Mucosa of descending colon (tissue), 3 donors: ENCODE measurements around the gene COP1. TPM values are rescaled to one million over a fixed set of nuclear protein-coding genes. Genes with fewer than 3 reads are reported as not detected.
"Not testable (repeated sequence)": the region's sequence is repeated elsewhere in the genome, so short reads cannot be mapped to it uniquely, and the experiment has no call there.

Experiments used
- ATAC-seq: fragments of 200-7000 bp; cut with Tn5 transposase; one replicate; pipeline ENCODE4 v1.9.1; 2020; ENCODE audit warnings: mild to moderate bottlenecking, moderate library complexity
- DNase-seq, 3 donors: peaks; one replicate each; pipeline ENCODE4 v3.0.0-alpha.2; 2020
- H3K36me3 ChIP-seq: fragments of 200-600 bp; one replicate; pipeline ENCODE4 v1.8.0; 2021; ENCODE audit warnings: low read depth, mild to moderate bottlenecking
- H3K4me1 ChIP-seq: fragments of 200-600 bp; one replicate; pipeline ENCODE4 v1.8.0; 2021; ENCODE audit warnings: low read depth, mild to moderate bottlenecking
- H3K4me3 ChIP-seq: fragments of 200-600 bp; one replicate; pipeline ENCODE4 v1.8.0; 2021; ENCODE audit warnings: mild to moderate bottlenecking
- H3K9me3 ChIP-seq: fragments of 200-600 bp; one replicate; pipeline ENCODE4 v1.8.0; 2021; ENCODE audit warnings: mild to moderate bottlenecking
- intact Hi-C, 2 donors: fragments of 100-400 bp; cut with DNase I in 1 of 2; cut with micrococcal nuclease in 1 of 2; formaldehyde crosslinking; loops; one replicate each; pipeline versions ENCODE4 v1.11.0 to v1.11.1; 2022; cut with DNase I, micrococcal nuclease
- long read RNA-seq, 2 donors: library from polyadenylated mRNA; unstranded; transcript quantifications; one replicate each; pipeline ENCODE4 v2.0.0, GENCODE V29; 2019 to 2021
- total RNA-seq, 3 donors: library from RNA; stranded (reverse); fragmentation: NEBNext Ultra II Directional in 2 of 3; extraction: Animal tissue kit (Norgen Biotek cat#: 25700) in 2 of 3; gene quantifications; one replicate each; pipeline versions ENCODE4 v1.2.1 to v1.2.4, GENCODE V29; 2021 to 2023
- TF ChIP-seq, protein P1 (sequence below): fragments of 200-600 bp; IDR thresholded peaks from one replicate; pipeline ENCODE4 v1.8.0; 2022; ENCODE audit warnings: antibody characterized with exemption, mild to moderate bottlenecking
- donor health status: DM: no; HTN: no; CAD: no; lungs with moderate emphysema.
- donor health status: DM: no; HTN: no; CAD: no.
- donor health status: DM: no; HTN: yes; CAD: no.

Gene COP1
- total RNA-seq = 10 to 100 TPM; 51.5 to 51.9 (median 51.9) TPM
- long read RNA-seq, donor 1, transcript COP1-204 (20 exons, 3,033 nt) = major isoform, 40 of 108 reads
- long read RNA-seq, donor 1, partial matches to known transcripts = 4 of 108 reads
- long read RNA-seq, donor 1, other reads (novel, unspliced or antisense) = 60 of 108 reads
- long read RNA-seq, donor 2, partial matches to known transcripts = 0 of 4 reads
- long read RNA-seq, donor 2, other reads (novel, unspliced or antisense) = 3 of 4 reads

DNA sequence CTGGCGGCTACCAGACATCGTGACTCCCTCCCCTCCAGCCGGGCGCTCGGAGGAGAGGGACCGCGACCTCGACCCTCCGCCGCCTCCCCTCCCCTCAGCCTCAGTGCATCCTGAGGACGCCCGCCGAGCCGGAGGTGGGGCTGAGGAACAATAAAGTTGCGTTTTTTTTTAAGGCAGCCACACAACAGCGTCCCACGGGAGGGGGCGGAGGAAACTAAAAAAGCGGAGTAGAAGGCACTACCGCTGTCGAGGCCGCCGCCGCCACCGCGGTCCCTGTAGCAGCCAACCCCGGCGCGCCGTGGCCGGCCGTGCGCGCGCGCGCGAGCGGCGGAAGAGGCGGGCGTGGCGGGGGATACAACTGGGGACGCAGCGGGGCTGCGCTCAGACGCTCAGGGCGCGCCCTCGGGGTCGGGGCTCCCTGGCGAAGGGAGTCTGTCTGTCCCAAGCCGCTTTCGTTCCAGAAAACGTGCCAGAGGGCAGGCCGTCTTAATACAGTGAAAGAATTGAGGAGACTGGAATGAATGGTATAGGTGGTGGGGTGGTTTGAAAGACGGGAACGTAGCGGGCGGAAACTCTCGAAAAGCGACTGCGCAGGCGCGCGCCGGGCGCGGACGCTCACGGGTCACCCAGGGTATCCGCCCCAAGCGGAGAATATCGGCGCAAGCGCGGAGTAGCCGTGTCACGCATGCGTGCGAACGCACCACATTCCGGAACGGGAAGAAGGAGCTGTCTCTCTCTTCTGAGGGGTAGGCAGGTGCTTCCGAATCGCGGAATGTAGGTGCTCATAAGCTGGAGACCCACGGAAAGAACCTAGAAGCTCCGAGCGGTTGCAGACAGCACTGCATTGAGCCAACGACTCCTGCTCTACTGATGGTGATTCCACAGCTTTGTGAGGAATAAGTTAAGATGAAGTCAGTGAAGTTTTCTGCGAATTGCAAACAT, at the start of gene COP1:
Gene COP1 (minus strand): TSS at position 326 of the 942 bp plus-strand sequence. CDS start 308 bp downstream, at position 18.
- ATAC-seq = peak; percentile 92
- DNase-seq = peak; percentile 98 to 99 (median 98)
- H3K4me1 ChIP-seq = peaks cover 18% of the 10 kb centered on the region
- peak within 1 kb of the TSS; percentile 79 for H3K4me3 ChIP-seq
- no peaks in the 10 kb centered on the region for H3K9me3 ChIP-seq
- TF ChIP-seq, protein P1, sequence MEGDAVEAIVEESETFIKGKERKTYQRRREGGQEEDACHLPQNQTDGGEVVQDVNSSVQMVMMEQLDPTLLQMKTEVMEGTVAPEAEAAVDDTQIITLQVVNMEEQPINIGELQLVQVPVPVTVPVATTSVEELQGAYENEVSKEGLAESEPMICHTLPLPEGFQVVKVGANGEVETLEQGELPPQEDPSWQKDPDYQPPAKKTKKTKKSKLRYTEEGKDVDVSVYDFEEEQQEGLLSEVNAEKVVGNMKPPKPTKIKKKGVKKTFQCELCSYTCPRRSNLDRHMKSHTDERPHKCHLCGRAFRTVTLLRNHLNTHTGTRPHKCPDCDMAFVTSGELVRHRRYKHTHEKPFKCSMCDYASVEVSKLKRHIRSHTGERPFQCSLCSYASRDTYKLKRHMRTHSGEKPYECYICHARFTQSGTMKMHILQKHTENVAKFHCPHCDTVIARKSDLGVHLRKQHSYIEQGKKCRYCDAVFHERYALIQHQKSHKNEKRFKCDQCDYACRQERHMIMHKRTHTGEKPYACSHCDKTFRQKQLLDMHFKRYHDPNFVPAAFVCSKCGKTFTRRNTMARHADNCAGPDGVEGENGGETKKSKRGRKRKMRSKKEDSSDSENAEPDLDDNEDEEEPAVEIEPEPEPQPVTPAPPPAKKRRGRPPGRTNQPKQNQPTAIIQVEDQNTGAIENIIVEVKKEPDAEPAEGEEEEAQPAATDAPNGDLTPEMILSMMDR = peak; percentile 8
- H3K36me3 ChIP-seq = no peaks in the 10 kb centered on the region
- intact Hi-C loops = no loop called here

DNA sequence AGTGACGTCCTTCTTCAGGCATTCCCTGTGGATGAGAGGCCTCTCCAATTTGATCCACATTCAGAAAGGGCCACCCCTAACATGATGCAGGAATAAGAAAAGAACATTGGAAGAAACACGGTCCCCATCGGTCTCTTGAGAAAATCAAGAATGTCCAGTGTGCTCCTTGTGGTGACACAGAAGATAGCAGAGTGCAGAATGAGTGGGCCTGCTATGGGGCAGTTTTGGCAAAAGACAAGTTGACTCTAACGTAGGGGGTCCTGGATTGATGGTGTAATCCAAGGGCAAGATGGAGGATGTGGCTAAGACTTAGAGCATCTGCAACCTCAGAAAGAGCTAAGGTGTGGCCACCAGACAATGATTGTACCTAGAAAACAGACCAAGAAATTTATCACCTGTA, 45.1 kb upstream of the COP1 start:
- H3K9me3 ChIP-seq = no peaks in the 10 kb centered on the region
- H3K4me1 ChIP-seq = no peaks in the 10 kb centered on the region
- TF ChIP-seq, protein P1 = no peak
- intact Hi-C loops = no loop called here
- no peaks in the 10 kb centered on the region for H3K36me3 ChIP-seq
- no peak for ATAC-seq
- no peak for DNase-seq
- no peak overlapping the region for H3K4me3 ChIP-seq

DNA sequence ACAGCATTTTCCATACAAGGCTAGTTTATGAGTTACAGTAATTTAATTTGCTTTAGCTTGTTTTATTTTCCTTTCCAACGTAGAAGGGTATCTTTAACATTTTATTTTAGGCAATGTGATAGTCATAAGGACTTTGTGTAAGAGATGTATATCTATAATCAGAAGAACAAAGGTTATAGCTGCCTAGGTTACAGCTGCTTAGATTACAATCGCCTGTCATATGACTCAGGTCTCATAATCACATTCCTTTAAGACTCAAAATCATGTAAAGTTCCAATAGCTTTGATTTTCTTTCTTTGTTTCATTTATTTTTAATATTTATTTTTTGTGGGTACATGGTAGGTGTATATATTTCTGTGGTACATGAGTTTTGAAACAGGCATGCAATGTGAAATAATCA, 37.8 kb upstream of the COP1 start:
- H3K4me1 ChIP-seq = no peaks in the 10 kb centered on the region
- TF ChIP-seq, protein P1 = no peak
- ATAC-seq = peak; percentile 29
- H3K36me3 ChIP-seq = no peaks in the 10 kb centered on the region
- DNase-seq = no peak
- no peak overlapping the region for H3K4me3 ChIP-seq
- intact Hi-C loops = loop anchor here in 1 of 2 donors (5.0 kb wide), 1 partner anchor 373 kb away; no protein-coding TSS in a partner anchor
- no peaks in the 10 kb centered on the region for H3K9me3 ChIP-seq

DNA sequence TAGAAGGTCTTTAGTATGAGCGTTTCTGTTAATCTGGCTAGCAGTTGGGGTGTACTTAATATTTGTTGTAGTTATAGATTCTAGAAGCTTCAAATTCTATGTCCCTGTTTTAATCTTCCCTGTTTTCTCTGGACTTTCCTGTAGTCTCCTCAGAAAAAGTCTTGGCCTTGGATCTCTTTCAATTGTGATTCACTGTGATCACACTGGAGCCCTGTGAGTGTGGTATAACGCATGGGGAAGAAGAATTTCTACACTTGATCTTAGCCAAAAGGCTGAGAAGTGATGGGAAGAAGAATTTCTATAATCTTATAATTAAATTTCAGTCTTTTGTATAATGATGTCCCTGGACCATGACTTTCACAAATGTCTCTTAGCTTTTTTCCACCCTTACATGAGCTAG, 36.7 kb upstream of the COP1 start:
- Histone ChIP-seq H3K4me3 (no peak overlapping the region), H3K36me3 (no peaks in the 10 kb centered on the region), H3K4me1 (no peaks in the 10 kb centered on the region), H3K9me3 (no peaks in the 10 kb centered on the region)
- TF ChIP-seq, protein P1 = no peak
- DNase-seq (no peak), ATAC-seq (no peak)
- intact Hi-C loops = loop anchor here in 1 of 2 donors (5.0 kb wide), 1 partner anchor 371 kb away; no protein-coding TSS in a partner anchor

DNA sequence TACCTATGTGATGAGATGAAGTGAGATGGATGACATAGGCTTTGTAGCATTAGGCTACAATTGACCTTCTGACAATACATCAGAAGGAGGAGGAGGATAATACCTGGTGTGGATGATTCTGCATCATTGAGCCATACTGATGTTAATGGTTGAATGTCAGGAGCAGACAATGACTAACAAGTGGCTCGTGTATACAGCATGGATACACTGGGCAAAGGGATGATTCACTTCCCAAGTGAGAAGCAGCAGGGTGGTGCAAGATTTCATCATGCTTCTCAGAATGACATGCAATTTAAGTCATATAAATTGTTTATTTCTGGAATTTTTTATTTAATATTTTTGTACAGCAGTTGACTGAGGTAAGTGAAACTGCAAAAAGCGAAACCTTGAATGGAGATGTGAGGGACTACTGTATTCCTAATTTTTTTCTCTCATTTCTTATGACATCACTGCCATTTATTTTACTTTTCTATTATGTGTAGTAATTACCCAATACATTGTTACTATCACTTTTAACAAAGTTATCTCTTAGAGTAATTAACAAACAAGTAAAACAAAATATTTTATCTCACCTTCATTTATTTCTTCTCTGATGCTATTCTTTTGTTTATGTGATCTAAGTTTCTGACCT, 34.4 kb upstream of the COP1 start:
- intact Hi-C loops = loop anchor here in 1 of 2 donors (5.0 kb wide), 1 partner anchor 369 kb away; no protein-coding TSS in a partner anchor
- TF ChIP-seq, protein P1 = no peak
- ATAC-seq (peak; percentile 41), DNase-seq (no peak)
- no peak overlapping the region for H3K4me3 ChIP-seq
- H3K9me3 ChIP-seq = no peaks in the 10 kb centered on the region
- no peaks in the 10 kb centered on the region for H3K4me1 ChIP-seq
- H3K36me3 ChIP-seq = no peaks in the 10 kb centered on the region

DNA sequence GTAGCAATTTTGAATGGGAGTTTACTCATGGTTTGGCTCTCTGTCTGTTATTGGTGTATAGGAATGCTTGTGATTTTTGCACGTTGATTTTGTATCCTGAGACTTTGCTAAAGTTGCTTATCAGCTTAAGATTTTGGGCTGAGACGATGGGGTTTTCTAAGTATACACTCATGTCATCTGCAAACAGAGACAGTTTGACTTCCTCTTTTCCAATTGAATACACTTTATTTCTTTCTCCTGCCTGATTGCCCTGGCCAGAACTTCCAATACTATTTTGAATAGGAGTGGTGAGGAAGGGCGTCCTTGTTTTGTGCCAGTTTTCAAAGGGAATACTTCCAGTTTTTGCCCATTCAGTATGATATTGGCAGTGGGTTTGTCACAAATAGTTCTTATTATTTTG, 26.6 kb upstream of the COP1 start:
- H3K9me3 ChIP-seq, DNase-seq, H3K36me3 ChIP-seq, H3K4me3 ChIP-seq, H3K4me1 ChIP-seq, intact Hi-C loops, ATAC-seq: not testable (repeated sequence)
